SKM-1 (cell line): ENCODE data around the gene EML6.
"Not testable (repeated sequence)": the region's sequence is repeated elsewhere in the genome, so short reads cannot be mapped to it uniquely, and the experiment has no call there.

Source experiments
- DNase-seq: peaks from one replicate; lab custom pipeline; 2025; ENCODE audit not compliant: unreplicated experiment; lab: John Stamatoyannopoulos, UW

Gene EML6

GRCh38 chr2:54839461-54840255 is 116.2 kb downstream of the EML6 start:
- DNase-seq, result no peak

- no peak for DNase-seq
Measured at GRCh38 chr2:54840559-54841468, 117.4 kb downstream of the EML6 start.

- not testable (repeated sequence) for DNase-seq
Measured at GRCh38 chr2:54841500-54841899, 118.0 kb downstream of the EML6 start.

GRCh38 chr2:54845094-54845493 is 121.6 kb downstream of the EML6 start:
- no peak for DNase-seq

GRCh38 chr2:54845514-54845913 is 122.1 kb downstream of the EML6 start:
- no peak for DNase-seq

GRCh38 chr2:54850171-54851122 is 127.0 kb downstream of the EML6 start:
- DNase-seq, result no peak

- no peak for DNase-seq
Measured at GRCh38 chr2:54853616-54854310, 130.3 kb downstream of the EML6 start.

GRCh38 chr2:54855434-54855833 is 132.0 kb downstream of the EML6 start:
- DNase-seq, result no peak

GRCh38 chr2:54858021-54858681 is 134.7 kb downstream of the EML6 start:
- DNase-seq, result peak; percentile 41

- no peak for DNase-seq
Measured at GRCh38 chr2:54859416-54859815, 136.0 kb downstream of the EML6 start.

- DNase-seq, result no peak
Measured at GRCh38 chr2:54859997-54860701, 136.7 kb downstream of the EML6 start.

- no peak for DNase-seq
Measured at GRCh38 chr2:54862229-54862628, 138.8 kb downstream of the EML6 start.

GRCh38 chr2:54862742-54863141 is 139.3 kb downstream of the EML6 start:
- DNase-seq, result no peak

GRCh38 chr2:54863660-54864059 is 140.2 kb downstream of the EML6 start:
- DNase-seq, result no peak

- no peak for DNase-seq
Measured at GRCh38 chr2:54864096-54864495, 140.6 kb downstream of the EML6 start.

- DNase-seq, result peak; percentile 3
Measured at GRCh38 chr2:54864727-54865126, 141.3 kb downstream of the EML6 start.

- DNase-seq, result no peak
Measured at GRCh38 chr2:54866179-54866578, 142.7 kb downstream of the EML6 start.

- DNase-seq, result peak; percentile 55
Measured at GRCh38 chr2:54866868-54867267, 143.4 kb downstream of the EML6 start.

GRCh38 chr2:54867457-54867856 is 144.0 kb downstream of the EML6 start:
- DNase-seq, result no peak
